ENCODE measurements around the gene INO80D.

GRCh38 chr2:205972113-205972512, 113.9 kb downstream of the INO80D start:
- no peak for TF ChIP-seq CTCF (IDR thresholded peaks at IDR 0.05)
- no peak for TF ChIP-seq POLR2A (IDR thresholded peaks at IDR 0.05)
- TF ChIP-seq POLR2AphosphoS5 (IDR thresholded peaks at IDR 0.05): no peak
